Erythroblast (primary cell): ENCODE results near the gene AKR7A2.

Experiments
- GATA1 ChIP-seq: IDR thresholded peaks from 2 replicates; pipeline ENCODE4 v1.6.1; 2011; ENCODE audit warnings: low read depth, mild to moderate bottlenecking, control low read depth, low read length, moderate library complexity
- POLR2A ChIP-seq: IDR thresholded peaks from 2 replicates; pipeline ENCODE4 v1.6.1; 2011; ENCODE audit warnings: mild to moderate bottlenecking, low read length

DNA sequence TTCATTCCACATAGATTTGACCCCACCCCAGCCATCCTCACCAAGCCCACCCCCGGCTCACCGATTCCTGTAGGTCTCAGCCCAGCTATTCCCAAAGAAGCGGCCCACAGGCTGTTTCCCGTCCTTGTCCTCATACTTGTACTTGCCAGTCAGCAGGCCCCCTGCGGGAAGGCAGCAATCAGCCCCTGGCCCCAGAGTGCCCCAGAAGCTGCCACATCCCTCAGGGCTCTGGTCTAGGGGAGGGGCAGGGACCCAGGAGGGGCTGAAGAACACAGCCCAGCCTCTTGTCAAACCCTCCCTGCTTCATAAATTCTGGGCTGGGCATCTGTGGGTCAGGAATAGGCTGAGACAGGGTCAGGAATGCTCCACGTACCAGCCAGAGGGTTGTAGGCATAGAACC is 5.0 kb downstream of the AKR7A2 start:
- TF ChIP-seq POLR2A, result no peak
- no peak for TF ChIP-seq GATA1
